GM21786 (cell line): Measurements from ENCODE around the gene NXPH1.

Experiments
- ATAC-seq: cut with Tn5 transposase; IDR thresholded peaks from one replicate; pipeline ENCODE4 v1.9.1; 2021; ENCODE audit not compliant: unreplicated experiment

Gene NXPH1

GRCh38 chr7:8491544-8492489, 58.4 kb downstream of the NXPH1 start:
- no peak for ATAC-seq

GRCh38 chr7:8499128-8499527, 65.7 kb downstream of the NXPH1 start:
- no peak for ATAC-seq

GRCh38 chr7:8500286-8500685, 66.9 kb downstream of the NXPH1 start:
- no peak for ATAC-seq

GRCh38 chr7:8507566-8507965, 74.2 kb downstream of the NXPH1 start:
- ATAC-seq, result no peak

- ATAC-seq, result no peak
These were observed 76.2 kb downstream of the NXPH1 start for GRCh38 chr7:8509621-8510020.

GRCh38 chr7:8511855-8512254, 78.4 kb downstream of the NXPH1 start:
- ATAC-seq, result no peak

GRCh38 chr7:8514781-8515519, 81.5 kb downstream of the NXPH1 start:
- ATAC-seq, result no peak

GRCh38 chr7:8515640-8516185, 82.3 kb downstream of the NXPH1 start:
- ATAC-seq, result no peak

GRCh38 chr7:8516976-8517375, 83.6 kb downstream of the NXPH1 start:
- no peak for ATAC-seq

- ATAC-seq, result no peak
These were observed 94.9 kb downstream of the NXPH1 start for GRCh38 chr7:8528311-8528710.

GRCh38 chr7:8531991-8532515, 98.6 kb downstream of the NXPH1 start:
- no peak for ATAC-seq

GRCh38 chr7:8536431-8536830, 103.0 kb downstream of the NXPH1 start:
- peak; percentile 83 for ATAC-seq

GRCh38 chr7:8549046-8549445, 115.6 kb downstream of the NXPH1 start:
- ATAC-seq, result no peak

- ATAC-seq, result no peak
These were observed 127.1 kb downstream of the NXPH1 start for GRCh38 chr7:8560501-8560900.

- no peak for ATAC-seq
These were observed 128.0 kb downstream of the NXPH1 start for GRCh38 chr7:8561449-8561848.

GRCh38 chr7:8564281-8564680, 130.9 kb downstream of the NXPH1 start:
- no peak for ATAC-seq

GRCh38 chr7:8566016-8566415, 132.6 kb downstream of the NXPH1 start:
- ATAC-seq, result no peak

GRCh38 chr7:8567626-8568025, 134.2 kb downstream of the NXPH1 start:
- no peak for ATAC-seq

GRCh38 chr7:8579661-8580194, 146.3 kb downstream of the NXPH1 start:
- ATAC-seq, result no peak

GRCh38 chr7:8581842-8582241, 148.4 kb downstream of the NXPH1 start:
- ATAC-seq, result no peak

GRCh38 chr7:8582728-8583127, 149.3 kb downstream of the NXPH1 start:
- no peak for ATAC-seq
